HG02852 (cell line): ENCODE data around the gene SLC29A3.
"Not testable (repeated sequence)": the region's sequence is repeated elsewhere in the genome, so short reads cannot be mapped to it uniquely, and the experiment has no call there.

Source experiments
- ATAC-seq: cut with Tn5 transposase; IDR thresholded peaks from one replicate; pipeline ENCODE4 v1.9.1; 2021; ENCODE audit warnings: mild to moderate bottlenecking, moderate library complexity; ENCODE audit not compliant: unreplicated experiment

The SLC29A3 gene

DNA sequence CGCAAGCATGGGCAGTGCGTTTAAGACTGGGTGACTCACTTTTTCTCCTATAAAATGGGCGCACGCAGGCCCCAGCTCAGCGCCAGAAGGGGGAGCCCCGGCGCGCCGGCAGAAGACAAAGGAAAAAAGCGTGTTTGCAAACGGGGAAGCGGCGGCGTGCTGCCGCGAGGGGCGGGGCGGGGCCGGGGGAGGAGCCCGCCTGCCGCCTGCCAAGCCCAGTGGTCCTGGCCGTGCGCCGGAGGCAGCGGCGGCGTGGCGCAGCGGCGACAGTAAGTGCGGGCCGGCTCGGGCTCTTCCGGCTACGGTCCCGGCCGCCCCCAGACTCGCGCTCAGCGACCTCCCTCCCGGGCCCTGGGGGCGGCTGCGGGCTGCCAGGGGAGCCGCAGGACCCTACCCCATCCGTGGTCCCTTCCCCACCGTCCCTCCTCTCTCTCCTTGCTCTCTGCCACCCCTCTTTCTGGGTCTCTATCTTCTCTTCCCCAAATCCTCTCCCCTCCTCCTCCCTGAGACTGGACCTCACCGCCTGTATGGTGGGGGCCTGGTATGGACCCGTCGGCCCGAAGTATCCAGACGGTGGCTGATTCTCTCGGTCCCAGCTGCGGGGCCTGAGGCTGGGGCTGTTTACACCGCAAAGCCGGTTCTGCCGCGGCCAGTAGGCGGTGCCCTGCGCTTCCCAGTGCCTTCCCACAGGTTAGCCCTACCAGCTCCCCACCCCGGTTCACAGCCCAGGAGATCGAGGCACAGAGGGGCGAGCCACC lies at the start of gene SLC29A3:
TSS of gene SLC29A3 (plus strand) at position 218 of the 758 bp plus-strand sequence. CDS start at position 269, 51 bp downstream.
- ATAC-seq = peak; percentile 69

DNA sequence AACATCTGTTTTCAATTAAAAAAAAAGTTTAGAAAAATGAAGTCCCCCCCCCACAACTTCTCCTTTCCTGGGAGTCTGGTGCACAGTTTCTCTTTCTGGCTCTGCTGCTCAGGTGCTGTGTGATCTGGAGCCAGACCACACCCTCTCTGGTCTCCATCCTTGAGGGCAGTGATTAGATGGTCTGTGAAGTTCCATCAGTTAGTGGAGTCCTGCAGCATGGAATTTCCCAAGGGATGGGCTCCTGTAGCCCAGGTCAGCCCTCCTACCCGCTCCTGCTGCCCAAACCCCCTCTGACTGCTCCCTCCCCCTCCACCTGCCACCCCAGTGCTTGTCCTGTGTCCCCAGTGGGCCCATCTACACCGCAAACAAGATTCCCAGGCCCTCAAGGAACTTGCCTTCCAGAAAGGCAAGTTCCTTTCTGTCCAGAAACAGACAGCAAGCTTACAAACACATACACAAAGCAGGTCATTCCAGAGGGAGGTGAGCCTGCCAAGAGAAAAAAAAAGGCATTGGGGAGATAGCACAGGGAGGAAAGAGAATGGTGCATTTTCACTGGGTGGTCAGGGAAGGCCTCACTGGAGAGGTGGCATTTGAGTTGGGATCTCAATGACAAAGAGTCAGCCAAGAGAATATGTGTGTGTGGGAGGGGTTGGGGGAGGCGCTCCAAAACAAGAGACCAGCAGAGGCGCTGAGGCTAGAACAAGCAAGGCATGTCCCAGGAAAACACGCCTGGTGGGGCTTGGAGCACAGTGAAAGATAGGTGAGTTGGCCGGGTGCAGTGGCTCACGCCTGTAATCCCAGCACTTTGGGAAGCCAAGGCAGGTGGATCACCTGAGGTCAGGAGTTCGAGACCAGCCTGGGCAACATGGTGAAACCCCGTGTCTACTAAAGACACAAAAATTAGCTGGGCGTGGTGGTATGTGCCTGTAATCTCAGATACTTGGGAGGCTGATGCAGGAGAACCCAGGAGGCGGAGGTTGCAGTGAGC lies 49.5 kb upstream of the SLC29A3 start:
- no peak for ATAC-seq

DNA sequence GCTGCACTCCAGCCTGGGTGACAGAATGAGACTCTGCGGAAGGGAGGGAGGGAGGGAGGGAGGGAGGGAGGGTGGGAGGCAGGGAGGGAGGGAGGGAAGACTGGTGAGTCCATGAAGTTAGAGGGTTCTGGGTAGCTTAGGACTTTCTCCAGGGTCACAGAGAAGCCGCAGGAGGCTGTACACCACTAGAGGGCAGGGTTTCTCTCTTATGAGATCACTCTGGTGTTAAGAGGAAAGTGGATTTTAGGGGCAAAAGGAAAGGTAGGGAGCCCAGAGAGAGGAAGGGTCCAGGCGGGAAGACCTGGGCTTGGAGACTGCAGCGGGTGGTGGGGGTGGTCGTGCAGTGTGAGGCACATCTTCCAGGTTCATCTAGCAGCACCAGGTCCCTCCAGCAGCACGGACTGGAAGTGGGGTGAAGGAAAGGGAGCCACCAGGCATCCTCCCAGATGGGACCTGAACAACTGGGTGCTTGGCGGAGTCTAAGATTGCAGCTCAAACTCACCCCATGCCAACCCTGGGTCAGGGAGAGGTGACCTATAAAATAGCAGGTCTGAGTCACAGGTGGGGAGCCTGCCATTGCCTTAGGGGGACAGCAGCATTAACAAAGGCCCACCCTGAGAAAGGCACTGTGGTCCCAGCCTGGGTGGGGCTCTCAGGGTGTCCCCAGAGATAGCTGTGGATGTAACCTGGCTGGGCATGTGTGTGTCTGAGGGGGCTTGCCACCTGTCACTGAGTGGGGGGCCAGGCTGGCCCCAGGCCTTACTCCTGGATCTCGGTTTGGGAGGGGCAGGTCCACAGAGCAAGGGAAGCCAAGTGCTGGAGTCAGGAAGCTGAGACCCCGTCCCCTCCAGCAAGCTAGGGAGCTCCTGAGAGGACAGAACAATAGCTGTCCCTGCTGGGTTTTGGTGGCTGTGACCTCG lies 48.5 kb upstream of the SLC29A3 start:
- no peak for ATAC-seq

- no peak for ATAC-seq
These were observed 47.4 kb upstream of the SLC29A3 start for GRCh38 chr10:71271662-71272055.

DNA sequence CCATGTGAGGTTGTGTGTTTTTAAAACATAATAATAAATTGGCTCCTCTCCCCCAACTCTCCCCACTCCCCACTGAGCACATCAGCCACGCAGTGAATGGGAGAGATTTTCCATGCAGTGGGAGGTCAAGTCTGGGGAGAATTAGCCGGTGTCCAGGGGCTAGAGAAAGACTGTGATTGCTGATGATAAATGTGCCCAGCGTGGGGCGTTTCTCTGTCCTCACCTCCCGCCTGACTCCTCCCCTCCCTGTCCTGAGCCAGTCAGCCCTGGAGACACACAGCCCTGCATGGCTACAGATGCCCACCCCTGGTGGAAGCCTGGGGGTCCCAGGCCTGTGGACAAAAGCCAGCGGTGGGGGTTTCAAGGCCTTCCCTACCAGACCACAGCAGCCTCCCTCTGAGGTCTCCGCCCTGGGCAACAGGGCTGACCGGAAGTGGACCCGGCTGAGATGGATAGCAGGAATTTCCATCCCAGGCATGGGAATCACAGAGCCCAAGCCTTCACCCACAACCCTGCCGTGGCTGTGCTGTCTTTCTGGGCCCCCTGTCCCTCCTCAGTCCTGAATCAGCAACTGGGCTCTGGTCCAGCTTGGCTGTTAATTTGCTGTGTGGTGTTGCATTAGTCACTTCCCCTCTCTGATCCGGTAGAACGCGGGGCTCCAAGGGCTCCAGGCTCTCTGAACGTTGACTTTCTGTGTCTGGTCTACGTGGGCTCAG lies 46.8 kb upstream of the SLC29A3 start:
- ATAC-seq = no peak

- ATAC-seq = not testable (repeated sequence)
These were observed 46.1 kb upstream of the SLC29A3 start for GRCh38 chr10:71272974-71273373.

- ATAC-seq = no peak
These were observed 45.6 kb upstream of the SLC29A3 start for GRCh38 chr10:71273506-71273905.

GRCh38 chr10:71274901-71275796 lies 43.9 kb upstream of the SLC29A3 start:
- no peak for ATAC-seq

- no peak for ATAC-seq
These were observed 42.2 kb upstream of the SLC29A3 start for GRCh38 chr10:71276873-71277272.

GRCh38 chr10:71277914-71278665 lies 41.0 kb upstream of the SLC29A3 start:
- ATAC-seq = no peak

GRCh38 chr10:71278691-71279588 lies 40.1 kb upstream of the SLC29A3 start:
- ATAC-seq = no peak

DNA sequence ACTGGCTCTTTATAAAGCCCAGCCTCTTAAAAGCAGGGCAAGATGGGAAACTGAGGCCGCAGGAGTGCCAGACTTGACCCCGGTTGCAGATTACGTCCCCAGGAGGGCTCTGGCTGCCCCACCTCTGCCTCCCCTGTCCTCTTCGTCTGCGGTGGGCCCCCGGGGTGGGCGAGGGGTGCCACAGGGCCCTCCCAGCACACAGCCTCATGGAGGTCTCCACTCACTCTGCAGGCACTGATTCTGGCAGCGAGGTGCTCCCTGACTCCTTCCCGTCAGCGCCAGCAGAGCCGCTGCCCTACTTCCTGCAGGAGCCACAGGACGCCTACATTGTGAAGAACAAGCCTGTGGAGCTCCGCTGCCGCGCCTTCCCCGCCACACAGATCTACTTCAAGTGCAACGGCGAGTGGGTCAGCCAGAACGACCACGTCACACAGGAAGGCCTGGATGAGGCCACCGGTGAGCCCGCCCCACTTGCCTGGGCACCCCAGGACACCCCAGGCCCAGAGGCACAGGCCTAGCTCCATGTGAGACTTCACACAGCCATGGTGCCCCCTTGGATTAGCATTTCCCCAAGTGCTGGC lies 39.4 kb upstream of the SLC29A3 start:
- ATAC-seq = no peak

- ATAC-seq = no peak
These were observed 38.8 kb upstream of the SLC29A3 start for GRCh38 chr10:71280216-71280615.

DNA sequence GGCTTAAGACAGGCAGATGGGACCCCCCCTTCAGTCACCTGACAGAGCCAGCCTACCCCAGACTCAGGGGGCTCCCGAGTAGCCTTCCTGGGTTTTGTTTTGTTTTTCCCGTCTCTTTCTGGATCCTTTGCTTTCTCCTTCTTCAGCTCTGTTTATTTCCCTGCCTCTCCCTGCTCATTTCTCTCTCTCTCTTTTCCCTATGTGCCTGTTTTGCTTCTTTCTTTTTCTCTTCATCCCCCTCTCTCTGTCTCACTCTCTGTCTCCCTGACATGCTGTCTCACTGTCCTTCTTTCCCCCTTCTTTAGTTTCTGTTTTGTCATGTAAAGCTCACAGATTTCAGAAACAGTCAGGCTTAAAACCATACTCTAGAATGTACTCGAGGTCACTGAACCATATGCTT lies 38.2 kb upstream of the SLC29A3 start:
- ATAC-seq = no peak

DNA sequence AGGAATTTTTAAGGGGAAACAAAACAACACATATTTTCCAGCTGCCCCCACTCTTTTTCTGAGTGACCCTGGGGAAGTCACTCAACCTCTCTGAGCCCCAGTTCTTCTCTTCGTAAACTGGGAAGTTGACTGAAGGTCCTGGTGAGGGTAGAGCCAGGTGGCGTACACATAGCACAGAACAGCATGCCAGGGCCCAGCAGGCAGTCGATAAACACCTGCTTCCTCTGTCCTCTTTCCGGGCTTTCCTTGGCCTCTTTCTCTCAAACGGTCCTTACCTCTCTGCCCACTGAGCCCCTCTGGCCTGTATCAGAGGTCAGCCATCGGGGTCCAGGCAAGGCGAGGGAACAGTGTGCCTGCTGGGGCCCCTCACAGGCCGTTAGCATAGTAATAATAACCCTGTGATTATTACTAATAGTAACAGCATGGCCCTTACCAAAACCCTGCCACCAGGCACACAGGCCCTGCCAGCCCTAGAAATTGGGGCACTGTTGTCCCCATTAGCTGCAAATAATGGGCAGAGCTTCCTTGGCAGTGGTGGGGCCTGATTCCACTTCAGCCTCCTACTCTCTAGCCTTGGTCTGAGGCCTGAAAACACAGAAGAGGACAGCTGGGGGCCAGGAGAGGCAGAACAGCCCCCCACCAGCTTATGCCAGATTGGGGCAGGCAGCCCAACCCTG lies 37.3 kb upstream of the SLC29A3 start:
- ATAC-seq = no peak

DNA sequence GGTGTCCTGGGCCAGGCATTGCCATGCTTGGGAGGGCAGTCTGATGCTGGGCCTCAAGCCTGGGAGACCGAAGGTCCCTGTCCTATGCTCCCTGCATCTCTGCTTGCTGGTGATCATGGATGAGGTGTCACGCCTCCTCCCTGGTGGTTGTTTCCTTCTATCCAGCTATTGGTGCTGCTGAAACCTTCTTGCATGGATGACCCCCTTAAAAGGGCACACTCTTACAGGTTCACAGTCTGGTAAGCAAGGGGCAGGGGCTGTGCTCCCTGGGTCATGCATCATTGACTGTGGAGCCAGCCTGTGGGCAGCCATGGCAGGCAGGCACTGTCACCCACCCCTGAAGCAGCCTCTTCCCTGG lies 36.8 kb upstream of the SLC29A3 start:
- no peak for ATAC-seq

DNA sequence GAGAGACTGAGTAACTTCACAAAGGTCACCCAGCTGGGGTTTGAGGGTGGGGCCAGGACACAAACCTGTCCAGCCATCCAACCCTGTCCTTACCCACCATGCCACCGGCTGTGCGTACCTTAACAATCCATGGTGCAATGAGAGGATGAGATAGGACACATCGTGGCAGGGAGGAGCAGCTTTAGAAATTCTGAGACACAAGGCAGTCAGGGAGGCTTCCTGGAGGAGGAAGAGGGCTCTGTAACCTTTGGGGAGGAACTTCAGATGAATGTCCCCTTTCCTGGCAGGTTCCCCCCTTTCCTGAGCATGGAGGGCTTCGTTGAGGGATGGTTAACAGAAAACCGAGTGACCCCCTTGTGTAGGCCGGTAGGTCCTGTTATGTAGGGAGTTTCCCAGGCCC lies 35.6 kb upstream of the SLC29A3 start:
- no peak for ATAC-seq
